Bronchial epithelial cell (primary cell): Measurements from ENCODE around the gene TPM1. TPM values are rescaled to one million over a fixed set of nuclear protein-coding genes. Genes with fewer than 3 reads are reported as not detected.
A peak's percentile ranks its signal among the peaks of the same experiment; 100 is the strongest.

Experiments used
- DNase-seq: peaks from one replicate; pipeline ENCODE4 v3.0.0-alpha.2; 2010; ENCODE audit warnings: low read depth
- FAIRE-seq: peaks from 2 replicates; lab custom pipeline; 2011; peaks lifted over from hg19 to GRCh38; lab: Jason Lieb, UNC
- H3K27me3 ChIP-seq: 2 replicates; pipeline ENCODE4 v1.5.1; 2011; ENCODE audit warnings: low read length; ENCODE audit not compliant: control insufficient read depth, insufficient read depth
- H3K36me3 ChIP-seq: 2 replicates; pipeline ENCODE4 v1.5.1; 2011; ENCODE audit warnings: low read length; ENCODE audit not compliant: control insufficient read depth, insufficient read depth
- H3K4me3 ChIP-seq: 2 replicates; pipeline ENCODE4 v1.5.1; 2011; ENCODE audit warnings: mild to moderate bottlenecking, low read depth, low read length, control low read depth
- total RNA-seq: library from RNA; depleted of rRNA; stranded (reverse); fragments of >200 nt; gene quantifications from 2 replicates; pipeline ENCODE4 v1.2.1, GENCODE V29; 2014
- TF ChIP-seq, protein P1 (sequence below): IDR thresholded peaks from 2 replicates; pipeline ENCODE4 v1.5.1; 2011; ENCODE audit warnings: mild to moderate bottlenecking, moderate library complexity, low read length, control low read depth, inconsistent platforms; ENCODE audit not compliant: insufficient read depth, severe bottlenecking

Gene TPM1
- total RNA-seq, 1 donor from 2014 or later = 111 TPM

DNA sequence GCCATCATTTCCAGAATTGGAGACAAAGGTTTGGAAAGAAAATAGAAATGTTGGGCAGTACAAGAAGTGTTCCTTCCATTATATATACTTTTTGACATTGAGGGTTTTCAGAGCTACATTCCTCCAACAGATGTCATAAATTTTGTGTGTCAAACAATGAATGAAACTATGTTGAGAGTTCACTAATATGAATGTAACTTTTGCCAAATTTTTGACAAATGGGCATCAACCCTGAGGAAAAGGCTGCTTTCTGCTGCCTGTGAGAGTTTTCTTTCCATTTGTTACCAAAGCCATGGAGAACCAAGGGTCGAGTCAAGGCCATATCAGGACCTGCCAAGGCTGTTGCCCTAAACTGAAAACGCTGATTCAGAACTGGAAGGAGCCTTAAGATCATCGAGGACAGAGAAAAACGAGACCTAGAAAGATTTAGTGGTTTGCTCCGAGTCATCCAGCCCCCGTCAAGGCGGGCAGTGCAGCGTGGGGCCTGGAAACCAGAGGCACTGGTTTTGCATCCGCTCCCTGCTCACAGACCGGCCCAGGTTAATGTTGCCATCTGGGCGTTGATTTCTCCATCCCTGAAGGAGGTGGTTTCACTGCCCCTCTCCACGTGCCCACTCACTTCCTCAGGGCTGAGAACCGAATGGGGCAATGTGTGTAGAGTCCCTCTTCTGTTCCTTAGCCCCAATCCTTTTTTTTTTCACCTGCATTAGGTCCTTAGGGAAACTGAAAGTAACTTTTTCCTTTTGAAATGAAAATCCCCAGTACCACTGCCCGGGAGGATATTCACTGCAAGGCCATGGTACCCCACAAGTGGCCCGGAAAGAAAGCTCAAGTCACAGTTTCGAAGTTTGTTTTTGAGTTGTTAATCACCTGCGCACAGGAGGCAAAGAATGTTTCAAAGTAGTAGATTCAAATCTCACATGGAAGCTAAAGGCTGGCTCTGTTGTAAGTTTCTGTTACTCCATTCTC lies 32.8 kb downstream of the TPM1 start:
- H3K4me3 ChIP-seq = no peak overlapping the region
- TF ChIP-seq, protein P1, sequence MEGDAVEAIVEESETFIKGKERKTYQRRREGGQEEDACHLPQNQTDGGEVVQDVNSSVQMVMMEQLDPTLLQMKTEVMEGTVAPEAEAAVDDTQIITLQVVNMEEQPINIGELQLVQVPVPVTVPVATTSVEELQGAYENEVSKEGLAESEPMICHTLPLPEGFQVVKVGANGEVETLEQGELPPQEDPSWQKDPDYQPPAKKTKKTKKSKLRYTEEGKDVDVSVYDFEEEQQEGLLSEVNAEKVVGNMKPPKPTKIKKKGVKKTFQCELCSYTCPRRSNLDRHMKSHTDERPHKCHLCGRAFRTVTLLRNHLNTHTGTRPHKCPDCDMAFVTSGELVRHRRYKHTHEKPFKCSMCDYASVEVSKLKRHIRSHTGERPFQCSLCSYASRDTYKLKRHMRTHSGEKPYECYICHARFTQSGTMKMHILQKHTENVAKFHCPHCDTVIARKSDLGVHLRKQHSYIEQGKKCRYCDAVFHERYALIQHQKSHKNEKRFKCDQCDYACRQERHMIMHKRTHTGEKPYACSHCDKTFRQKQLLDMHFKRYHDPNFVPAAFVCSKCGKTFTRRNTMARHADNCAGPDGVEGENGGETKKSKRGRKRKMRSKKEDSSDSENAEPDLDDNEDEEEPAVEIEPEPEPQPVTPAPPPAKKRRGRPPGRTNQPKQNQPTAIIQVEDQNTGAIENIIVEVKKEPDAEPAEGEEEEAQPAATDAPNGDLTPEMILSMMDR = no peak
- H3K36me3 ChIP-seq = peaks cover 1% of the 10 kb centered on the region
- DNase-seq = no peak
- FAIRE-seq = no peak
- H3K27me3 ChIP-seq = no peaks in the 10 kb centered on the region

DNA sequence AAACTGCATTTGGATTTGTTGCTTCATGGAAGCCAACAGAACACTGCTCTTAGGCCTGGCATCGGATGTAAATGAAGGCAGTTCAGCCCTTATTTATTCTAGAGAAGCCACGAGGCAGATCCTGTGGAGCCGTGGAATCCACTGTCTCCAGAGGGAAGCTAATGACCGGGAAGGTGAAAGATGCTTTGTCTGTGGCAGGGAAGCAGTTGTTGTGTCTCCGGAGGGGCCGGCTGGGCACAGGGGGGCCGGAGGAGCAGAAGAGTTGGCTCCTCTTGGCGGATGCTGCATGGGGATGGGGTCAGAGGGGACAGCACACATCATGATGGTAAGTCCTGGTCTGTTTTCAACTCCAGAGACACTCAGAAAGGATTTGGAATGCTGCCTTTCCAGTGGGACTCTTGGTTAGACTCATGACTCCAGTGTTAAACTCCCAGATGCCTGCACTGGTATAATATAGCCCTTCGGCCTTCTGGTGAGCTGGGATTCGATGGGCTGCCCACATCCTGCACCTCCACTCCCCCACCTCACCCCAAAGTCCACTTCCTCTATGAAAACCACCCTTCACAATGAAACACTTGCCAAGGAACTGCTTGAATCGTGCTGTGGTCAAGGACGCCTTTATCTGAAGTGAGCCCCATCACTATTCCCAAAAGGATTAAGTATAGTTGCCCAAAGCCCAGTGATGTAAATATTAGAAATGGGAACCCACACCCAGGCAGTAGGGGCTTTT lies 33.6 kb downstream of the TPM1 start:
- DNase-seq (no peak), FAIRE-seq (no peak)
- Histone ChIP-seq H3K27me3 (no peaks in the 10 kb centered on the region), H3K36me3 (no peaks in the 10 kb centered on the region), H3K4me3 (no peak overlapping the region)
- TF ChIP-seq, protein P1 = no peak

DNA sequence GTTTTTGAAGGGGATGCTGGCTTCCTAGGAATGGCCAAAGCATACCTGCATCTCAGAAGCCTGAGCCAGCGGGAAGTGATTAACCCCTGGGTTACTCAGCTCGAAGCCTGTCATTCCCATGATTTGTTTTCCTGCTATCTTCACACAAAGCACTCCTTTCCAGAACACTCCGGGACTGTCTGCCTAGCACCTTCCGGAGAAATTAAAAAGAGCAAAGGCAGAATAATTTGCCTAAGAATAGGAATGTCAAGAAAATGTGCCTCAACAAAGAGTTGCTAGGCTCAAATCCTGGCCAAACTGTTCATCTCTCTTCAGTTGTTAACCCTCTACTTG lies 34.1 kb downstream of the TPM1 start:
- FAIRE-seq = no peak
- TF ChIP-seq, protein P1 = no peak
- DNase-seq = no peak
- Histone ChIP-seq H3K27me3 (no peaks in the 10 kb centered on the region), H3K36me3 (no peaks in the 10 kb centered on the region), H3K4me3 (no peak overlapping the region)

DNA sequence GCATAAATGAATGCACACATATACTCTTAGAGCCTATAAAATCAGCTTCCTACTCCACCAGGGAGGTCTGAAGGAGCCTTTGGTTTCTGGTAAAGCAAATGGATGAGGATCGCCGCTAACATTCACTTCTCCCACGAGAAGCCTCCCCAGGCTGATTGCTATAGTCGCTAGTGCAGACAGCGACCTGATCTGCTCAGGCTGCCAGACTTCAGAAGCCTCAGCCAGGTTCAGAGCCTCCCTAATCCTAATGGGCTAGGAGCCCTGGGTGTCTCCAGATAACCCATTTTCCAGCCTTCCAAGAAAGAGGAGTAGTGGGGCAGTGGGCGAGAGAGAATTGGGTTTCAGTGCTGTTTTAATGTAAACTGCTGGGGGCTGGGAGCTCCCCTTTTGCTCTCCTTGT lies 35.4 kb downstream of the TPM1 start:
- no peaks in the 10 kb centered on the region for H3K36me3 ChIP-seq
- TF ChIP-seq, protein P1 = no peak
- no peak for FAIRE-seq
- no peaks in the 10 kb centered on the region for H3K27me3 ChIP-seq
- no peak for DNase-seq
- no peak overlapping the region for H3K4me3 ChIP-seq

DNA sequence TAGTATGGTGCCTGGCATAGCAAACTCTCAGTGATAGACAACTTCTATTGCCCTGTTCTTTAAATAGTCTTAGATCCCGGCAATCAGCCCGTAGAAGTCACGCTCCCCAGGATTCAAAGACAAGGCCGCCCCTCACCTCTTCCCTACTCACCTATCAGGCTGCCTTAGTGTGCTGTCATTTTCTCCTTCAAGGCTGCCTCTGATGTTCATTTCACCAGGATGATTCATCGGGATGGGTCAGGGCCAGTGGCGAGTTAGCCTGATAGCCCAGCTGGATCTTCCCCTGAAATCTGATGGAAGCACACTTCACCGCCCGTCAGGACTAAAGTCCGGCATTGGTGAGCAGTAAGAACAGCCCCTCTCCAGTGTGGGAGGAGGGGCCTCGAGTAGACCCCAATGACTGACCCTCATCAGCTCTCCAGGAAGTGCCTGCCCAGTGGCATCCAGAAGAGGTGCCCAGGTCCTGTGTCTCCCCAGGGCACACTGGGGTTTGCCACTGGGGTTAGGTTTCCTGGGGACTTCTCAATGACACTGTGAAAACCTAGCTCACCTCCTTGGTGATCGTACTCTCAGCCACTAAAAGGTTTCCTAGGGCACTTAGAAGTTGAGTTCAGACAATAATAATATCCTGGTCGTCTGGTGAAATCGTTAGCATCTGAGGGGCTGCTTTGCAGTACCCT lies 37.5 kb downstream of the TPM1 start:
- FAIRE-seq = no peak

More for the DNA sequence above, 37.5 kb downstream of the TPM1 start:
- Histone ChIP-seq H3K36me3 (no peaks in the 10 kb centered on the region), H3K27me3 (no peaks in the 10 kb centered on the region), H3K4me3 (no peak overlapping the region)
- peak; percentile 64 for DNase-seq
- TF ChIP-seq, protein P1 = no peak
